Measurements from ENCODE around the gene FAM114A1.

The FAM114A1 gene

DNA sequence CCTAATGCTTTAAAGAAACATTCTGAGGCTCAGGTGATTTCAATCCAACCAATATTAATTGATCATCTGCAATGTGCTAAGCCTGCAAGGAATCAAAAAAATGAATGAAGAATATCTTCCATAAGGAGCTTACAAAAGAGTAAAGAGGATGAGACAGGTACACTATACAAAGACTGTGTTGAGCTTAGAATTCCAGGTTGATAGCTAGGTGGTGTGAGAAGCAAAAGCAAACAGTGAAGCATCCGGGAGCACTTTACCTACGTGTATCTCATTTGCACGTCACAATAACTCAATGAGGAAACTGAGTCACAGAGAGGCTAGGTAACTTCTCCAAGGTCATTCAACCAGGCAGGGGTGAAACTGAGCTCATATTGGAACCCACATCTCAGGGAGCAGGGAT, 37.1 kb downstream of the FAM114A1 start:
- Histone ChIP-seq H4K20me1 (ENCODE audit: control insufficient read depth, insufficient read depth, low read depth, low read length) (no peaks in the 10 kb centered on the region), H3F3A (ENCODE audit: control insufficient read depth, insufficient read depth) (no peaks in the 10 kb centered on the region), H3K36me3 (ENCODE audit: control insufficient read depth, low read length) (no peaks in the 10 kb centered on the region), H3K27me3 (ENCODE audit: control insufficient read depth, low read length) (no peaks in the 10 kb centered on the region), H3K9me3 (ENCODE audit: control insufficient read depth, insufficient read depth, low read length) (no peaks in the 10 kb centered on the region), H3K4me2 (ENCODE audit: low read length) (no peak overlapping the region), H3K79me2 (ENCODE audit: control insufficient read depth, low read length) (no peaks in the 10 kb centered on the region), H3K4me3 (ENCODE audit: low read length) (no peak overlapping the region), H3K4me1 (ENCODE audit: control insufficient read depth, low read length) (no peaks in the 10 kb centered on the region), H3K9me2 (replicated peaks; ENCODE audit: control insufficient read depth, low read length) (no peaks in the 10 kb centered on the region), H3K27ac (ENCODE audit: low read depth, low read length) (no peak overlapping the region)
- no peak for TF ChIP-seq EZH2phosphoT487 (IDR thresholded peaks at IDR 0.05; ENCODE audit: borderline replicate concordance, low read length)
- TF ChIP-seq, protein P1, sequence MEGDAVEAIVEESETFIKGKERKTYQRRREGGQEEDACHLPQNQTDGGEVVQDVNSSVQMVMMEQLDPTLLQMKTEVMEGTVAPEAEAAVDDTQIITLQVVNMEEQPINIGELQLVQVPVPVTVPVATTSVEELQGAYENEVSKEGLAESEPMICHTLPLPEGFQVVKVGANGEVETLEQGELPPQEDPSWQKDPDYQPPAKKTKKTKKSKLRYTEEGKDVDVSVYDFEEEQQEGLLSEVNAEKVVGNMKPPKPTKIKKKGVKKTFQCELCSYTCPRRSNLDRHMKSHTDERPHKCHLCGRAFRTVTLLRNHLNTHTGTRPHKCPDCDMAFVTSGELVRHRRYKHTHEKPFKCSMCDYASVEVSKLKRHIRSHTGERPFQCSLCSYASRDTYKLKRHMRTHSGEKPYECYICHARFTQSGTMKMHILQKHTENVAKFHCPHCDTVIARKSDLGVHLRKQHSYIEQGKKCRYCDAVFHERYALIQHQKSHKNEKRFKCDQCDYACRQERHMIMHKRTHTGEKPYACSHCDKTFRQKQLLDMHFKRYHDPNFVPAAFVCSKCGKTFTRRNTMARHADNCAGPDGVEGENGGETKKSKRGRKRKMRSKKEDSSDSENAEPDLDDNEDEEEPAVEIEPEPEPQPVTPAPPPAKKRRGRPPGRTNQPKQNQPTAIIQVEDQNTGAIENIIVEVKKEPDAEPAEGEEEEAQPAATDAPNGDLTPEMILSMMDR (IDR thresholded peaks at IDR 0.05; ENCODE audit: low read depth, low read length, poor library complexity, severe bottlenecking) = no peak

DNA sequence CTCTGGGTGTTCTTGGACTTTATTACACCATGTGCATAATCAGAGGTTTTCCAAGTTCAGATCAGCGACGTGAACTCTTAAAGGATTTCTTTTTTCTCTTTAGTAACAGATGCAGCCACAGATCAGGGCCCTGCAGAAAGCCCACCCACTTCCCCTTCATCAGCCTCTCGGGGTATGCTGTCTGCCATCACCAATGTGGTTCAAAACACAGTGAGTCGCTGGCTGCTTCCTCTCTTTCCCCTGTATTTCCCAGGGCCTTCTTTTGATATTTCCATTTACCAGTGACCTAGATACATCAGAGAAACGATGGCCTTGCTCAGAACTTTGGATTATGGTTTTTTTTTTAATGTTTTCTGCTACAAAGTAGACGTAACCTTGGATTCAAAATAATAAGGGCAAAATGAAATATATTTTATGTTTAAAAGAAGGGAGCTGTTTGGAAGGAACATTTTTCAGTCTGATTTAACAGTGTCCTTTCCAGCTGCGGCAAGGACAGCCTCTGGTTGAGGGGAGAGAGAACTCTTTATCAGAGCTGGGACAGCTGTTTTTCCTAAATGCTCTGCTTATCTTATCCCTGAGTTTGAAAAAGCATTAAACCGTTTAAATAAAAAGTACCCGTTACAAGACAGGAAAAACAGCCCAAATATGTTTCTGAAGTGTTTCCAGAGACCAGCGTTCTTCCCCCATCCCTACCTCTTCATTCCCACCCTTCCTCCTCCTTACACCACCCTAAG, 38.2 kb downstream of the FAM114A1 start:
- Histone ChIP-seq H3K36me3 (ENCODE audit: control insufficient read depth, low read length) (no peaks in the 10 kb centered on the region), H3K9me2 (replicated peaks; ENCODE audit: control insufficient read depth, low read length) (no peaks in the 10 kb centered on the region), H3K4me3 (ENCODE audit: low read length) (no peak overlapping the region), H3F3A (ENCODE audit: control insufficient read depth, insufficient read depth) (no peaks in the 10 kb centered on the region), H3K4me2 (ENCODE audit: low read length) (no peak overlapping the region), H4K20me1 (ENCODE audit: control insufficient read depth, insufficient read depth, low read depth, low read length) (no peaks in the 10 kb centered on the region), H3K4me1 (ENCODE audit: control insufficient read depth, low read length) (no peaks in the 10 kb centered on the region), H3K27me3 (ENCODE audit: control insufficient read depth, low read length) (no peaks in the 10 kb centered on the region), H3K9me3 (ENCODE audit: control insufficient read depth, insufficient read depth, low read length) (no peaks in the 10 kb centered on the region), H3K27ac (ENCODE audit: low read depth, low read length) (no peak overlapping the region), H3K79me2 (ENCODE audit: control insufficient read depth, low read length) (no peaks in the 10 kb centered on the region)
- TF ChIP-seq EZH2phosphoT487 (IDR thresholded peaks at IDR 0.05; ENCODE audit: borderline replicate concordance, low read length) = no peak
- TF ChIP-seq, protein P1 (IDR thresholded peaks at IDR 0.05; ENCODE audit: low read depth, low read length, poor library complexity, severe bottlenecking) = no peak

DNA sequence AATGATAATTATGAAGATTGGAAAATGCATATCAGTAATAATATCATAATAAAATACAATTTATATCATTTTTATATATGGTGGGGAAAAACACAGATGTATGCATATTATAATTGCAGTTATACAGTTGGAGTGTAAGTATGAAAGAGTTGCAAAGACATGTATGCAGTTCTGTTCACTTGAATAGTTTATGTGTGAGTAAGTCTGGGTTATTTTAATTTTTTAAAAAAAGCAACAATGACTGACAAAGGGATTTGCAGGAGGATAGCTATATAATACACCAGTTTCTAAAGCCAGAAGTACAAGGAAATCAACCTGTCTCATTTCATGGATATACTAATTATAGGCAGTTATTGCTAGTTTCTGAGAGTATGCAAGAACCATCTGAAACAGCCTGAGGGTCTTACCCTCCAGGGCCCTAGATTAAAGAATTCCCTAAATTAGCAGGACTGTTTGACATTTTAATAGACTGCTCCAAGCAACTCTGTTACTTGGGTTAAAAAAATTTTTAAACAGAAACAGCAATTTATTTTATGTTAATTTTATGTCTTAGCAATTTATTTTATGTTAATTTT, 40.2 kb downstream of the FAM114A1 start:
- Histone ChIP-seq H4K20me1 (ENCODE audit: control insufficient read depth, insufficient read depth, low read depth, low read length) (no peaks in the 10 kb centered on the region), H3K27me3 (ENCODE audit: control insufficient read depth, low read length) (no peaks in the 10 kb centered on the region), H3K79me2 (ENCODE audit: control insufficient read depth, low read length) (no peaks in the 10 kb centered on the region), H3K4me2 (ENCODE audit: low read length) (no peak overlapping the region), H3K4me3 (ENCODE audit: low read length) (no peak overlapping the region), H3F3A (ENCODE audit: control insufficient read depth, insufficient read depth) (no peaks in the 10 kb centered on the region), H3K9me2 (replicated peaks; ENCODE audit: control insufficient read depth, low read length) (no peaks in the 10 kb centered on the region), H3K36me3 (ENCODE audit: control insufficient read depth, low read length) (no peaks in the 10 kb centered on the region), H3K9me3 (ENCODE audit: control insufficient read depth, insufficient read depth, low read length) (no peaks in the 10 kb centered on the region), H3K4me1 (ENCODE audit: control insufficient read depth, low read length) (no peaks in the 10 kb centered on the region), H3K27ac (ENCODE audit: low read depth, low read length) (no peak overlapping the region)
- no peak for TF ChIP-seq EZH2phosphoT487 (IDR thresholded peaks at IDR 0.05; ENCODE audit: borderline replicate concordance, low read length)
- TF ChIP-seq, protein P1 (IDR thresholded peaks at IDR 0.05; ENCODE audit: low read depth, low read length, poor library complexity, severe bottlenecking) = no peak

Data from DOHH2 (cell line).